ENCODE data around the gene NMNAT3. TPM values are rescaled to one million over a fixed set of nuclear protein-coding genes. Genes with fewer than 3 reads are reported as not detected.
"Not testable (repeated sequence)": the region's sequence is repeated elsewhere in the genome, so short reads cannot be mapped to it uniquely, and the experiment has no call there.

Gene NMNAT3
- total RNA-seq, 2 donors from 2014 or later: 6.4 to 9.5 TPM

DNA sequence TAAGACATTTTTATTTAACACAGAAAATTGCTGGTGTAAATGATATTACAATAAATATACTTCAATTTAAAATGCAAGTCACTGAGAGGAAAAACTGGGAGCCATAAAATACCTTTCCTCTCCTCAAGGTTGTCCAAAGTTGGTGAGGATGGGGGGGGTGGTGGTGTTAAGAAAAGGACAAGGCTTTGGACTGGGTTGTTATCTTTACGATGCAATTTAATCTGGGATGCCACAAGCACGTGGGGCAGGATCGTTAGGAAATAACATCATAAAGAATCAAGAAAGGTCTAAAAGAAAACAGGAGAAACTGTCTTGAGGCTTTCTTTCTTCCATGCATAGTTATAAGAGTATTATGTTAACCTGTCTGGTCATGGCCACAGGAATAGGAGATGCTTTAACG lies 66.9 kb downstream of the NMNAT3 start:
- peaks cover 0 to 3% of the 10 kb centered on the region in 2 donors for H3K36me3 Mint-ChIP-seq (ENCODE audit: insufficient read depth in 2 of 2)
- no peaks in the 10 kb centered on the region for H3K27me3 Mint-ChIP-seq (ENCODE audit: low read depth)
- no peaks in the 10 kb centered on the region for H3K4me1 Mint-ChIP-seq (ENCODE audit: low read depth)
- no peaks in the 10 kb centered on the region for H3K9me3 Mint-ChIP-seq
- no peak overlapping the region for H3K4me3 Mint-ChIP-seq
- no peak overlapping the region for H3K27ac Mint-ChIP-seq
- DNase-seq (no peak), ATAC-seq (replicated peaks in 1 of 2) (no peak)

GRCh38 chr3:139608924-139609323 lies 68.8 kb downstream of the NMNAT3 start:
- no peaks in the 10 kb centered on the region for H3K4me1 Mint-ChIP-seq (ENCODE audit: low read depth)
- H3K9me3 Mint-ChIP-seq: no peaks in the 10 kb centered on the region
- H3K36me3 Mint-ChIP-seq (ENCODE audit: insufficient read depth in 2 of 2): peaks cover 0 to 3% of the 10 kb centered on the region in 2 donors
- ATAC-seq (replicated peaks in 1 of 2) (no peak), DNase-seq (no peak)
- H3K27me3 Mint-ChIP-seq (ENCODE audit: low read depth): no peaks in the 10 kb centered on the region
- H3K27ac Mint-ChIP-seq: no peak overlapping the region
- no peak overlapping the region for H3K4me3 Mint-ChIP-seq

GRCh38 chr3:139608108-139608380 lies 69.7 kb downstream of the NMNAT3 start:
- H3K36me3 Mint-ChIP-seq (ENCODE audit: insufficient read depth in 2 of 2): peaks cover 0 to 3% of the 10 kb centered on the region in 2 donors
- H3K9me3 Mint-ChIP-seq: peaks cover 0 to 2% of the 10 kb centered on the region in 2 donors
- H3K27ac Mint-ChIP-seq: no peak overlapping the region
- DNase-seq (no peak), ATAC-seq (replicated peaks in 1 of 2) (no peak)
- no peaks in the 10 kb centered on the region for H3K4me1 Mint-ChIP-seq (ENCODE audit: low read depth)
- no peaks in the 10 kb centered on the region for H3K27me3 Mint-ChIP-seq (ENCODE audit: low read depth)
- no peak overlapping the region for H3K4me3 Mint-ChIP-seq

- no peak for DNase-seq
- no peaks in the 10 kb centered on the region for H3K27me3 Mint-ChIP-seq (ENCODE audit: low read depth)
- peak overlapping the region; percentile 22 for H3K27ac Mint-ChIP-seq
- peaks cover 0 to 2% of the 10 kb centered on the region in 2 donors for H3K9me3 Mint-ChIP-seq
- H3K36me3 Mint-ChIP-seq (ENCODE audit: insufficient read depth in 2 of 2): peaks cover 0 to 3% of the 10 kb centered on the region in 2 donors
- ATAC-seq (replicated peaks in 1 of 2): no peak
- no peak overlapping the region for H3K4me3 Mint-ChIP-seq
- H3K4me1 Mint-ChIP-seq (ENCODE audit: low read depth): no peaks in the 10 kb centered on the region
Measured at GRCh38 chr3:139607257-139608107, 70.3 kb downstream of the NMNAT3 start.

DNA sequence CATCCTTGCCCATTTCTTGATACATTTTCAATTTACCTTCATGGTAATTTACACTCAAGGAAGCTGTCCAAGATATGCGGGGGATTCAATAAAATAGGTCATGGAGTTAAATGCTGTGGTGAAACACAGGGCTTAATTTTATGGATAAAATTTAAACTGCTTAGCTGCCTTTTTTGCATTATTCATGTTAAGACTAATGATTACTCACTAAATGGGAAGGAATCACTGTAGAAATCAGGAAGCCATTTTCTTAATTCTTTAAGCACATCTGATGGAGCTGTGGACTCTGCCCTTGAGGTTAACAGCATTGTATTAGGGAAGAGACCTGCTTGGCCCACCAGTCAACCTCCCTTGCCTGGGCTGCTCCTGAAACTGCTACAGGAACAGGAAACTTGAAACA lies 75.8 kb downstream of the NMNAT3 start:
- no peaks in the 10 kb centered on the region for H3K36me3 Mint-ChIP-seq (ENCODE audit: insufficient read depth in 2 of 2)
- H3K27me3 Mint-ChIP-seq (ENCODE audit: low read depth): no peaks in the 10 kb centered on the region
- no peak overlapping the region for H3K4me3 Mint-ChIP-seq
- H3K4me1 Mint-ChIP-seq (ENCODE audit: low read depth): peaks cover 5% of the 10 kb centered on the region
- peaks cover 0 to 2% of the 10 kb centered on the region in 2 donors for H3K9me3 Mint-ChIP-seq
- ATAC-seq (replicated peaks in 1 of 2) (no peak), DNase-seq (no peak)
- H3K27ac Mint-ChIP-seq: no peak overlapping the region

- no peaks in the 10 kb centered on the region for H3K36me3 Mint-ChIP-seq (ENCODE audit: insufficient read depth in 2 of 2)
- peaks cover 0 to 2% of the 10 kb centered on the region in 2 donors for H3K9me3 Mint-ChIP-seq
- H3K27me3 Mint-ChIP-seq (ENCODE audit: low read depth): no peaks in the 10 kb centered on the region
- peaks cover 5% of the 10 kb centered on the region for H3K4me1 Mint-ChIP-seq (ENCODE audit: low read depth)
- H3K27ac Mint-ChIP-seq: no peak overlapping the region
- DNase-seq: no peak
- H3K4me3 Mint-ChIP-seq: no peak overlapping the region
- no peak for ATAC-seq (replicated peaks in 1 of 2)
Measured at GRCh38 chr3:139601191-139601961, 76.4 kb downstream of the NMNAT3 start.

DNA sequence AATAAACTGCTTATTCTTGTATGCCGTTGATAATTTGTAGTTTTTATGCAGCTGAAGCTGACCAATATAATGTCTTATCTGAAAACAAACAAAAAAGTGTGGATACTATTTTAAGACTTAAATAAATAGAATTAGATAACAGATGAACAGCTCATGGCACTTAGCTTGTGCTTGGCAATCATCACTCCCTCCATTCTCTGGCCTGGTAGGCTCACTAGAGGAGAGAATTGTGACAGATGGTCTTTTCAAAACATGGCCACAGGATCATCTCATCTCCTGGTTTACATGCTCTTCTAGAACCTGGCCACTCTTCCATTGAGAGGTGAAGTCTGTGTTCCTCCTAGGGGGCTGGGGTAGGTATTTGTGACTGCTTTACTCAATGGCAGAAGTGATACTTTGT lies 79.8 kb downstream of the NMNAT3 start:
- Mint-ChIP-seq H3K9me3 (no peaks in the 10 kb centered on the region), H3K4me3 (no peak overlapping the region), H3K4me1 (ENCODE audit: low read depth) (peaks cover 5% of the 10 kb centered on the region), H3K36me3 (ENCODE audit: insufficient read depth in 2 of 2) (peaks cover 0 to 1% of the 10 kb centered on the region in 2 donors), H3K27ac (no peak overlapping the region), H3K27me3 (ENCODE audit: low read depth) (no peaks in the 10 kb centered on the region)
- no peak for ATAC-seq (replicated peaks in 1 of 2)
- no peak for DNase-seq

DNA sequence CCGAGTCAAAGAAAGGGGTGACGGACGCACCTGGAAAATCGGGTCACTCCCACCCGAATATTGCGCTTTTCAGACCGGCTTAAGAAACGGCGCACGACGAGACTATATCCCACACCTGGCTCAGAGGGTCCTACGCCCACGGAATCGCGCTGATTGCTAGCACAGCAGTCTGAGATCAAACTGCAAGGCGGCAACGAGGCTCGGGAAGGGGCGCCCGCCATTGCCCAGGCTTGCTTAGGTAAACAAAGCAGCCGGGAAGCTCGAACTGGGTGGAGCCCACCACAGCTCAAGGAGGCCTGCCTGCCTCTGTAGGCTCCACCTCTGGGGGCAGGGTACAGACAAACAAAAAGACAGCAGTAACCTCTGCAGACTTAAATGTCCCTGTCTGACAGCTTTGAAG lies 86.6 kb downstream of the NMNAT3 start:
- not testable (repeated sequence) for H3K36me3 Mint-ChIP-seq (ENCODE audit: insufficient read depth in 2 of 2); ATAC-seq (replicated peaks in 1 of 2); H3K4me3 Mint-ChIP-seq; H3K4me1 Mint-ChIP-seq (ENCODE audit: low read depth); DNase-seq; H3K9me3 Mint-ChIP-seq; H3K27me3 Mint-ChIP-seq (ENCODE audit: low read depth); H3K27ac Mint-ChIP-seq

DNA sequence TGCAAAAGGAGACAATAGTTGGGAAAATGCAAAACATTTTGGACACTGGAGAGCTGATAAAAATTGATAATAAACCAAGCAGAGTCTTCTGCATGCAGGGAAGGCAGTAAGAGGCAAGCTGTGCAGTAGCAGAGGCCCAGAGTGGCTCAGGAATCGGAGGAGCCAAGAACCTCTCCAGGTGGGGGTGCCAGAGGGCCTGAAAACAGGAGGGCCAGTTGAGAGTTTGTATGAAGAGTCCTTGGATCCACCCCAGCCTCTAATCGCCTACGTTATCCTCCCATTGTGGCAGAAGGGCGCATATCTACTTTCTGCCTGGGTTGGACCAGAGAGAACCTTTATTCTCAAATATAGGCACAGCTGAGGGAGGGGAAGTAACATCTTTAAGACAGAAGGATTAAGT lies 89.3 kb downstream of the NMNAT3 start:
- Mint-ChIP-seq H3K4me3 (no peak overlapping the region), H3K9me3 (peaks cover 0 to 3% of the 10 kb centered on the region in 2 donors), H3K4me1 (ENCODE audit: low read depth) (peaks cover 4% of the 10 kb centered on the region), H3K27ac (no peak overlapping the region), H3K27me3 (ENCODE audit: low read depth) (no peaks in the 10 kb centered on the region), H3K36me3 (ENCODE audit: insufficient read depth in 2 of 2) (no peaks in the 10 kb centered on the region)
- DNase-seq (no peak), ATAC-seq (replicated peaks in 1 of 2) (no peak)

GRCh38 chr3:139587797-139588196 lies 90.0 kb downstream of the NMNAT3 start:
- no peak for DNase-seq
- Mint-ChIP-seq H3K4me3 (no peak overlapping the region), H3K36me3 (ENCODE audit: insufficient read depth in 2 of 2) (no peaks in the 10 kb centered on the region), H3K4me1 (ENCODE audit: low read depth) (peaks cover 4% of the 10 kb centered on the region), H3K27me3 (ENCODE audit: low read depth) (no peaks in the 10 kb centered on the region), H3K9me3 (peaks cover 0 to 3% of the 10 kb centered on the region in 2 donors), H3K27ac (no peak overlapping the region)
- no peak for ATAC-seq (replicated peaks in 1 of 2)

GRCh38 chr3:139586420-139587017 lies 91.3 kb downstream of the NMNAT3 start:
- H3K27ac Mint-ChIP-seq: no peak overlapping the region
- DNase-seq (no peak), ATAC-seq (replicated peaks in 1 of 2) (no peak)
- H3K9me3 Mint-ChIP-seq: no peaks in the 10 kb centered on the region
- no peaks in the 10 kb centered on the region for H3K36me3 Mint-ChIP-seq (ENCODE audit: insufficient read depth in 2 of 2)
- no peak overlapping the region for H3K4me3 Mint-ChIP-seq
- H3K27me3 Mint-ChIP-seq (ENCODE audit: low read depth): no peaks in the 10 kb centered on the region
- peaks cover 4% of the 10 kb centered on the region for H3K4me1 Mint-ChIP-seq (ENCODE audit: low read depth)

- no peaks in the 10 kb centered on the region for H3K36me3 Mint-ChIP-seq (ENCODE audit: insufficient read depth in 2 of 2)
- ATAC-seq (replicated peaks in 1 of 2) (no peak), DNase-seq (no peak)
- no peak overlapping the region for H3K27ac Mint-ChIP-seq
- no peak overlapping the region for H3K4me3 Mint-ChIP-seq
- no peaks in the 10 kb centered on the region for H3K27me3 Mint-ChIP-seq (ENCODE audit: low read depth)
- H3K9me3 Mint-ChIP-seq: no peaks in the 10 kb centered on the region
- peaks cover 4% of the 10 kb centered on the region for H3K4me1 Mint-ChIP-seq (ENCODE audit: low read depth)
Measured at GRCh38 chr3:139585820-139586219, 92.0 kb downstream of the NMNAT3 start.

DNA sequence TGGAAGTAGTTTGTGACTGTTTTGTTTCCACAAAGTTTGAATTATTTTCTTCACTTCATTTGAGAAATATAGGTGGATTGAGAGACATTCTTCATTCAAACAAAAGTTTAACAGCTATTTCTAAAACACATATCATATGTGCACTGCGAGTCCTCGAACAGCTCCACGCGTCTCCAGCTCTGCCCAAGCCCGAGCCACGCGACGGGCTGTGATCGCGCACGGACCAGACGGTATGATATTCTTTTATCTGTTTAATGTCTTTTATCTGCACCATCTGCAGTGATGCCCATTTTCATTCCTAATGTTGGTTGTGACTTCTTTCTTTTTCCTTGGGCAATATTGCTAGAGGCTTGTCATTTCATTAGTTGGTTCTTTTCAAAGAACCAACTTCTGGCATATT lies 94.1 kb downstream of the NMNAT3 start:
- not testable (repeated sequence) for H3K36me3 Mint-ChIP-seq (ENCODE audit: insufficient read depth in 2 of 2); ATAC-seq (replicated peaks in 1 of 2); H3K9me3 Mint-ChIP-seq; H3K4me1 Mint-ChIP-seq (ENCODE audit: low read depth); DNase-seq; H3K27ac Mint-ChIP-seq; H3K4me3 Mint-ChIP-seq; H3K27me3 Mint-ChIP-seq (ENCODE audit: low read depth)
